Aorta (tissue), 5 donors: Measurements from ENCODE around the gene ZDHHC5. TPM values are rescaled to one million over a fixed set of nuclear protein-coding genes. Genes with fewer than 3 reads are reported as not detected.

Experiments used
- ATAC-seq: fragments of 200-7000 bp; cut with Tn5 transposase; one replicate; pipeline ENCODE4 v1.9.1; 2022; ENCODE audit warnings: moderate library complexity; ENCODE audit not compliant: low FRiP score
- DNase-seq, 2 donors: peaks; one replicate each; pipeline ENCODE4 v3.0.0-alpha.2; 2020
- H3K27ac ChIP-seq, 2 donors: one replicate each; pipeline ENCODE4 v1.5.1; 2013; ENCODE audit warnings: low read length in 2 of 2, mild to moderate bottlenecking in 2 of 2, moderate library complexity in 2 of 2, control low read depth in 1 of 2, inconsistent platforms in 1 of 2, low read depth in 1 of 2
- H3K27me3 ChIP-seq, 2 donors: one replicate each; pipeline ENCODE4 v1.6.1; 2013; ENCODE audit warnings: control low read depth in 1 of 2, low read length in 1 of 2, mild to moderate bottlenecking in 1 of 2, moderate library complexity in 1 of 2; ENCODE audit not compliant: insufficient read depth in 2 of 2, control insufficient read depth in 1 of 2
- H3K36me3 ChIP-seq, 2 donors: one replicate each; pipeline ENCODE4 v1.6.1; 2013; ENCODE audit warnings: control low read depth in 1 of 2, low read length in 1 of 2, mild to moderate bottlenecking in 1 of 2; ENCODE audit not compliant: insufficient read depth in 2 of 2, control insufficient read depth in 1 of 2
- H3K4me1 ChIP-seq, 2 donors: one replicate each; pipeline ENCODE4 v1.6.1; 2013; ENCODE audit warnings: low read length in 2 of 2, control low read depth in 1 of 2, mild to moderate bottlenecking in 1 of 2, moderate library complexity in 1 of 2; ENCODE audit not compliant: insufficient read depth in 2 of 2, control insufficient read depth in 1 of 2
- H3K4me3 ChIP-seq, 2 donors: one replicate each; pipeline ENCODE4 v1.5.1; 2013; ENCODE audit warnings: low read length in 2 of 2, control low read depth in 1 of 2, mild to moderate bottlenecking in 1 of 2
- H3K9me3 ChIP-seq: one replicate; pipeline ENCODE4 v1.6.1; 2013; ENCODE audit warnings: mild to moderate bottlenecking, low read length; ENCODE audit not compliant: control insufficient read depth
- WGBS, 2 donors: extraction: QIAGEN DNeasy Blood & Tissue Kit; methylation state at CpG; one replicate each; pipeline ENCODE4 v1.1.7; 2013; 5-methylcytosine and 5-hydroxymethylcytosine counted together
- intact Hi-C, 2 donors: fragments of 100-400 bp; cut with DNase I; formaldehyde crosslinking; loops; one replicate each; pipeline versions ENCODE4 v1.14.2 to v1.15.0; 2022
- polyA plus RNA-seq, 2 donors: library from polyadenylated mRNA; stranded (reverse); fragments of 200-250 nt; gene quantifications; one replicate each; pipeline ENCODE4 v1.2.3, GENCODE V29; 2013
- total RNA-seq, 2 donors: library from RNA; stranded (reverse); fragmentation: NEBNext Ultra II Directional; extraction: Animal tissue kit (Norgen Biotek cat#: 25700); gene quantifications; one replicate each; pipeline ENCODE4 v1.2.1, GENCODE V29; 2021
- donor health status: healthy with polysubstance abuse.
- donor health status: Bipolar disorder and iron deficiency.
- donor health status: DM: no; HTN: no; CAD: no.
- donor health status: DM: no; HTN: no; CAD: no.
- donor health status: DM: yes; HTN: yes; CAD: no.

ZDHHC5 gene
- total and polyA plus RNA-seq, 4 donors = 11.3 to 51.0 (median 32.7) TPM

GRCh38 chr11:57640068-57640800 lies 27.7 kb upstream of the ZDHHC5 start:
- no peak for ATAC-seq
- H3K9me3 ChIP-seq = no peaks in the 10 kb centered on the region
- no peak overlapping the region for H3K4me3 ChIP-seq
- H3K36me3 ChIP-seq = no peaks in the 10 kb centered on the region
- no peak for DNase-seq
- no peak overlapping the region for H3K27ac ChIP-seq
- no peaks in the 10 kb centered on the region for H3K27me3 ChIP-seq
- intact Hi-C loops = loop anchor here (2.0 to 10.0 kb wide), 4 partner anchors 43 to 185 kb away; partner anchors contain the start of gene SERPING1 (in 1 of the 2)
- 48 to 50% methylated on average over 9 of the region's 9 CpGs for WGBS, 2 donors
- H3K4me1 ChIP-seq = peaks cover 0 to 5% of the 10 kb centered on the region in 2 donors

GRCh38 chr11:57641011-57641807 lies 26.7 kb upstream of the ZDHHC5 start:
- no peak overlapping the region for H3K27ac ChIP-seq

GRCh38 chr11:57643802-57644201 lies 24.1 kb upstream of the ZDHHC5 start:
- 74 to 80% methylated on average over 3 of the region's 3 CpGs for WGBS, 2 donors
- DNase-seq (no peak), ATAC-seq (no peak)
- Histone ChIP-seq H3K9me3 (no peaks in the 10 kb centered on the region), H3K4me3 (no peak overlapping the region), H3K36me3 (no peaks in the 10 kb centered on the region), H3K27me3 (no peaks in the 10 kb centered on the region), H3K27ac (no peak overlapping the region), H3K4me1 (peaks cover 0 to 5% of the 10 kb centered on the region in 2 donors)
- intact Hi-C loops = loop anchor here (2.0 to 10.0 kb wide), 4 partner anchors 47 to 189 kb away; partner anchors contain the start of gene SERPING1 (in 1 of the 2)

More at GRCh38 chr11:57641011-57641807, 26.7 kb upstream of the ZDHHC5 start:
- no peaks in the 10 kb centered on the region for H3K27me3 ChIP-seq
- no peak for DNase-seq
- intact Hi-C loops = loop anchor here (2.0 to 10.0 kb wide), 4 partner anchors 44 to 186 kb away; partner anchors contain the start of gene SERPING1 (in 1 of the 2)
- H3K9me3 ChIP-seq = no peaks in the 10 kb centered on the region
- H3K4me1 ChIP-seq = peaks cover 0 to 5% of the 10 kb centered on the region in 2 donors
- H3K4me3 ChIP-seq = no peak overlapping the region
- no peaks in the 10 kb centered on the region for H3K36me3 ChIP-seq
- ATAC-seq = no peak
- WGBS, 2 donors = 45 to 46% methylated on average over 7 of the region's 7 CpGs

DNA sequence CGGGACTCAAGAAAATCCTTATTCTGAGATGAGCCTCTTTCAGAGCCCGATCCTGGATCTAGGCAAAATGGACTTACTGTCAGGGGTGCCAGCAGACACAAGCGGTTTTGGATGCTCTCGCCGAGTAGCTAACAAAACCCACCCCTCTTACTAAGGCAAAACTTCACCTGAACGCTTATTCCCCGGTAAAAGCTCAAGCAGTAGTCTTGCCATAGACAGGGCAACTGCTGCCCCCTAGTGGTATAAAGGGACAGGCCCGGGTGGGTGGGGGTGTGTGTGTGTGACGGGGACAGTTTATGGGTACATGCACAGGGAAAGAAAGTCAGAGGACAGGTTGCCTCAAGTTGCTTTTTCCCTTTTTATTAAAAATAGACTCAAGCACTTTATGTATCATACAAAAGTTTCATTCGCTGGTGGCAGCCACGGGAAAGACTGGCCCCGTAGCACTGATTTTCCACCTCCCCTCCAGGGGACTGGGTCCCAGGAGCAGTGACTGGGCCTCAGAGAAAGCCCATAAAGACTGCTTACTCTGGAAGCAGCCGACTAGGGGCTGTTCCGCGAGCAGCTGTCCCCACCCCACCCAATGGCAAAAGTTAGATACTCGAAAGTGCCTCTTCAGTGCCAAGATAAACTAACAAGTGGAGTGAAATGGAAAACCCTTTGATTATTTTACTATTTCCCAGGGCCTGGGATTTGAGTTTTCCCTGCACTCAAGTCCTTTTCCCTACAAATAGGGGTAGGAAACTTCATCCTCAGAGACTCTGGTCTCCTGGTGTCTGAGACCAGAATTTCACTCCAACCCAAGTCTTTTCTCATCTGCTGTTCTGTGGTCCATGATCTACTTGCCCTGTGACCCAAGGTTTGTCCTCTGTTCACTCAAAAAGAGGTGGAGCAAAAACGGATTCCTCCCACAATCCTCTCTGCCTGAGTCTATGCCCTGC lies 22.9 kb upstream of the ZDHHC5 start:
- ATAC-seq (peak; percentile 82), DNase-seq (peak; percentile 84 to 90)
- Histone ChIP-seq H3K27ac (no peak overlapping the region), H3K4me3 (no peak overlapping the region), H3K4me1 (no peaks in the 10 kb centered on the region), H3K9me3 (no peaks in the 10 kb centered on the region), H3K36me3 (no peaks in the 10 kb centered on the region), H3K27me3 (no peaks in the 10 kb centered on the region)
- 2 to 3% methylated on average over 17 of the region's 17 CpGs for WGBS, 2 donors
- intact Hi-C loops = loop anchor here (2.0 to 10.0 kb wide), 4 partner anchors 48 to 190 kb away; partner anchors contain the start of gene SERPING1 (in 1 of the 2)

GRCh38 chr11:57645689-57646085 lies 22.2 kb upstream of the ZDHHC5 start:
- no peaks in the 10 kb centered on the region for H3K4me1 ChIP-seq
- ATAC-seq (no peak), DNase-seq (no peak)
- H3K27me3 ChIP-seq = no peaks in the 10 kb centered on the region
- H3K27ac ChIP-seq = no peak overlapping the region
- no peaks in the 10 kb centered on the region for H3K36me3 ChIP-seq
- WGBS, 2 donors = 15% methylated on average over 5 of the region's 5 CpGs
- H3K9me3 ChIP-seq = no peaks in the 10 kb centered on the region
- H3K4me3 ChIP-seq = no peak overlapping the region
- intact Hi-C loops = loop anchor here in 1 of 2 donors (2.0 to 10.0 kb wide), 2 partner anchors 77 to 191 kb away; no protein-coding TSS in a partner anchor

DNA sequence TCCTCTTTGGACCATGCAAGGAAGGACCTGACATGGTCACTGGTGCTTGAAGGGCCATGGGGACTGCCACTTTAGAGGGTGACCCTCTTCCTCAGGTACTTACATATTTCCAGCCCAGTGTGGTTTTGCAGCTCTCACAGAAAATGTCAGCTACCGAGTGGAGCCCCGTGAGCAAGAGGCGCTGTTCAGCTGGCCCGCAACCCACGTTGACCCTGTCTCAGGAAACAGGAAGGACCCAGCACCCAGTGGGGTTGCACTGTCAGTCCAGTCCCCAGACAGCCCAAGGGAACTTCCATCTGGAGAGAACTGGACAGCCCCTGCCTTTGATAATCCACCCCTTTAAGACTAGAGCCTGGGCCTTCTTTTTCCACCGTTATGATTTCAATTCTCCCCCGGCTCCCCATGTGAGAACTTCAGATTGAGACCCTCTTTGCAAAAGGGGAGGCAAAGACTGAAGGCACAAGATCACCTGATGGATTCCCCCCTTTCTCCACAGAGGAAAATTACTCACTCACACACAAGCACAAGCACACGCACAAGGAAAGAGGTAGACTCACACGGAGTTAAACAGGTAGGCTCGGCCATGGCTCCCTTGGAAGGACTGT lies 21.6 kb upstream of the ZDHHC5 start:
- Histone ChIP-seq H3K27ac (no peak overlapping the region), H3K27me3 (no peaks in the 10 kb centered on the region), H3K9me3 (no peaks in the 10 kb centered on the region), H3K4me1 (no peaks in the 10 kb centered on the region), H3K36me3 (no peaks in the 10 kb centered on the region), H3K4me3 (no peak overlapping the region)
- ATAC-seq = no peak
- peak in 1 of 2 donors; percentile 61 for DNase-seq
- WGBS, 2 donors = 45 to 46% methylated on average over 10 of the region's 10 CpGs
- intact Hi-C loops = loop anchor here in 1 of 2 donors (10.0 kb wide), 1 partner anchor 191 kb away; no protein-coding TSS in a partner anchor

DNA sequence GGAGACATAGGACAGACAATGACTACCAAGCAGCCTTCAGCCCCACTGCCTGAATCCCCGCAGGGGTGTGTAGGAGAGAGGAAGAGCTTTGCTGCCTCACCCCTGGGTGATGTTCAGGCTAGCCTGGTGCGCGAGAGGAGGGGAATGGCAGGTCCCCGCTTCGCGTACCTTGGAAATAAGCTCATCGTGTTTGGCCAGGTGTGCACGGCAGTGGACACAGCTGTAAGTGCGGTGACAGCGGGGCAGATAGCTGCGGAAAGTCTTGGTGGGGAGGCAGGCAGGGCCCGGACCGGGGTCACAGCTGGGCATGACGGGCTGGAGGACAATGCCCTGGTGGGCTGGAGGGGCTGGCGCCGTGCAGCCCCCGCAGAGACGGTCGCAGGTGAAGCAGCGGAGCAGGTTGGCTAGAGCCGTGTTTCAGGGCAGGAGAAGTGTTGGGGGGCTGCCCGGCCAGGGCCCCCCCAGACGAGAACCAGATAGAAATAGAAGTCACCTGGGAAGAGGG lies 21.1 kb upstream of the ZDHHC5 start:
- intact Hi-C loops = loop anchor here in 1 of 2 donors (10.0 kb wide), 1 partner anchor 192 kb away; no protein-coding TSS in a partner anchor
- no peak for DNase-seq
- Histone ChIP-seq H3K4me3 (no peak overlapping the region), H3K4me1 (no peaks in the 10 kb centered on the region), H3K36me3 (no peaks in the 10 kb centered on the region), H3K27me3 (no peaks in the 10 kb centered on the region), H3K9me3 (no peaks in the 10 kb centered on the region), H3K27ac (no peak overlapping the region)
- no peak for ATAC-seq
- WGBS, 2 donors = 15 to 16% methylated on average over 23 of the region's 23 CpGs
